Hepatocyte (in vitro differentiated cells): Measurements from ENCODE around the gene MORN2. TPM values are rescaled to one million over a fixed set of nuclear protein-coding genes. Genes with fewer than 3 reads are reported as not detected.

Experiments used
- DNase-seq: peaks from one replicate; pipeline ENCODE4 v3.0.0-alpha.2; 2016; ENCODE audit warnings: low spot score
- H2AFZ ChIP-seq: fragments of 200-600 bp; sonication (generic); 2 replicates; pipeline ENCODE4 v1.6.0; 2016; ENCODE audit warnings: antibody characterized with exemption, mild to moderate bottlenecking
- H3K27ac ChIP-seq: fragments of 200-600 bp; sonication (generic); 2 replicates; pipeline ENCODE4 v1.5.1; 2016; ENCODE audit warnings: mild to moderate bottlenecking
- H3K27me3 ChIP-seq: fragments of 200-600 bp; sonication (generic); 2 replicates; pipeline ENCODE4 v1.6.1; 2016
- H3K36me3 ChIP-seq: fragments of 200-600 bp; sonication (generic); replicated peaks from 2 replicates; pipeline ENCODE4 v1.5.1; 2016; ENCODE audit warnings: low read depth; ENCODE audit not compliant: insufficient read depth
- H3K4me1 ChIP-seq: fragments of 200-600 bp; sonication (generic); 2 replicates; pipeline ENCODE4 v1.5.1; 2016; ENCODE audit warnings: mild to moderate bottlenecking, moderate library complexity; ENCODE audit not compliant: insufficient read depth
- H3K4me2 ChIP-seq: fragments of 200-600 bp; sonication (generic); 2 replicates; pipeline ENCODE4 v1.6.0; 2016
- H3K4me3 ChIP-seq: fragments of 200-600 bp; sonication (generic); 2 replicates; pipeline ENCODE4 v1.5.1; 2016; ENCODE audit warnings: mild to moderate bottlenecking
- H3K79me2 ChIP-seq: fragments of 200-600 bp; sonication (generic); 2 replicates; pipeline ENCODE4 v1.6.0; 2017; ENCODE audit warnings: mild to moderate bottlenecking
- H3K9me2 ChIP-seq: fragments of 200-600 bp; sonication (generic); replicated peaks from 2 replicates; pipeline ENCODE4 v1.6.0; 2017; ENCODE audit warnings: mild to moderate bottlenecking; ENCODE audit not compliant: insufficient read depth
- H3K9me3 ChIP-seq: fragments of 200-600 bp; sonication (generic); 2 replicates; pipeline ENCODE4 v1.5.1; 2016; ENCODE audit warnings: low read depth, mild to moderate bottlenecking
- H4K20me1 ChIP-seq: fragments of 200-600 bp; sonication (generic); 2 replicates; pipeline ENCODE4 v1.6.0; 2016; ENCODE audit warnings: mild to moderate bottlenecking; ENCODE audit not compliant: insufficient read depth, poor library complexity, severe bottlenecking
- EZH2 ChIP-seq: fragments of 200-600 bp; sonication (generic); IDR thresholded peaks from 2 replicates; pipeline ENCODE4 v1.6.1; 2016; ENCODE audit warnings: antibody characterized with exemption, mild to moderate bottlenecking, borderline replicate concordance
- EZH2phosphoT487 ChIP-seq: fragments of 200-600 bp; sonication (generic); IDR thresholded peaks from one replicate; pipeline ENCODE4 v1.6.1; 2018; ENCODE audit warnings: antibody characterized with exemption, mild to moderate bottlenecking, low read depth, moderate library complexity; ENCODE audit not compliant: unreplicated experiment, severe bottlenecking
- WGBS: methylation state at CpG from one replicate; pipeline ENCODE4 v1.1.6; 2016; ENCODE audit warnings: low lambda C conversion rate; ENCODE audit errors: missing lambda C conversion rate; 5-methylcytosine and 5-hydroxymethylcytosine counted together
- polyA plus RNA-seq: library from polyadenylated mRNA; unstranded; fragments of >200 nt; fragmentation: Nextera tagmentation; extraction: Ambion mirVana; gene quantifications from 2 replicates; pipeline ENCODE4 v1.2.1, GENCODE V29; 2016
- total RNA-seq: library from RNA; depleted of rRNA; stranded (reverse); fragments of >200 nt; gene quantifications from 2 replicates; pipeline ENCODE4 v1.2.3, GENCODE V29; 2014
- TF ChIP-seq, protein P1 (sequence below): fragments of 200-600 bp; sonication (generic); IDR thresholded peaks from 2 replicates; pipeline ENCODE4 v1.5.1; 2016; ENCODE audit warnings: antibody characterized with exemption, mild to moderate bottlenecking; ENCODE audit not compliant: poor library complexity

MORN2 gene
- total and polyA plus RNA-seq, 2 experiments from 2014 or later = 19.3 to 26.4 TPM

DNA sequence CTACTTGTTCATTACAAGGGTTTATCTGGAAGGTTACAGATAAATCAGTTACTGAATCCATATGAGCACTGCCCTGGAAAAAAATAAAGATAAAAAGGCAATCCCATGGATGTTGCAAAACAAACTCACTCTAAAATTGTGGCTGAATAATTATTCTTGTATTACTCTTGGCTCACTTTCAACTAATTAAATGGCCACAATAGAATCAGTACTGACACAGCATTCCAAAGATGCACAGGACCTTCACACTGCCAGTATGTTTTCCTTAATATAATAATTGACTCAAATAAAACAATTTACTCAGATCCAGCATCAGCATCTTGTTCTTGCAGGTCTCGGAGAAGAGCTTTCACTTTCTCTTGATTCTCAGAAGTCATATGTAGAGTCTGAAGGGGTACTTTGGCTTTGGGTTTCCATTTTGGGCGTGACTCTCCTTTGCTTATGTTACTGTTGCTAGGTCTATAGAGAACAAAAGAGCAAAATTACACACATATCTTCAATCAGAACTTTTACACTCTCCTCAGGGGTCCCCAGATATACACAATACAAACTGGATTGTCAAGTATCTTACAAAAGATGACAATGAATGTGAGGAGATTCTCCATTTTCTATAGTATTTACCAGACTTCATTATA, 12.6 kb upstream of the MORN2 start:
- H3K9me2 ChIP-seq = no peaks in the 10 kb centered on the region
- no peaks in the 10 kb centered on the region for H3K9me3 ChIP-seq
- DNase-seq = no peak
- 77% methylated on average over 2 of the region's 2 CpGs for WGBS
- no peak overlapping the region for H2AFZ ChIP-seq
- peak overlapping the region; percentile 64 for H3K4me2 ChIP-seq
- no peaks in the 10 kb centered on the region for H3K79me2 ChIP-seq
- no peaks in the 10 kb centered on the region for H4K20me1 ChIP-seq
- TF ChIP-seq, protein P1, sequence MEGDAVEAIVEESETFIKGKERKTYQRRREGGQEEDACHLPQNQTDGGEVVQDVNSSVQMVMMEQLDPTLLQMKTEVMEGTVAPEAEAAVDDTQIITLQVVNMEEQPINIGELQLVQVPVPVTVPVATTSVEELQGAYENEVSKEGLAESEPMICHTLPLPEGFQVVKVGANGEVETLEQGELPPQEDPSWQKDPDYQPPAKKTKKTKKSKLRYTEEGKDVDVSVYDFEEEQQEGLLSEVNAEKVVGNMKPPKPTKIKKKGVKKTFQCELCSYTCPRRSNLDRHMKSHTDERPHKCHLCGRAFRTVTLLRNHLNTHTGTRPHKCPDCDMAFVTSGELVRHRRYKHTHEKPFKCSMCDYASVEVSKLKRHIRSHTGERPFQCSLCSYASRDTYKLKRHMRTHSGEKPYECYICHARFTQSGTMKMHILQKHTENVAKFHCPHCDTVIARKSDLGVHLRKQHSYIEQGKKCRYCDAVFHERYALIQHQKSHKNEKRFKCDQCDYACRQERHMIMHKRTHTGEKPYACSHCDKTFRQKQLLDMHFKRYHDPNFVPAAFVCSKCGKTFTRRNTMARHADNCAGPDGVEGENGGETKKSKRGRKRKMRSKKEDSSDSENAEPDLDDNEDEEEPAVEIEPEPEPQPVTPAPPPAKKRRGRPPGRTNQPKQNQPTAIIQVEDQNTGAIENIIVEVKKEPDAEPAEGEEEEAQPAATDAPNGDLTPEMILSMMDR = no peak
- TF ChIP-seq EZH2 = no peak
- TF ChIP-seq EZH2phosphoT487 = no peak
- peaks cover 9% of the 10 kb centered on the region for H3K4me1 ChIP-seq
- no peak overlapping the region for H3K4me3 ChIP-seq
- no peaks in the 10 kb centered on the region for H3K36me3 ChIP-seq
- H3K27me3 ChIP-seq = no peaks in the 10 kb centered on the region
- H3K27ac ChIP-seq = no peak overlapping the region

DNA sequence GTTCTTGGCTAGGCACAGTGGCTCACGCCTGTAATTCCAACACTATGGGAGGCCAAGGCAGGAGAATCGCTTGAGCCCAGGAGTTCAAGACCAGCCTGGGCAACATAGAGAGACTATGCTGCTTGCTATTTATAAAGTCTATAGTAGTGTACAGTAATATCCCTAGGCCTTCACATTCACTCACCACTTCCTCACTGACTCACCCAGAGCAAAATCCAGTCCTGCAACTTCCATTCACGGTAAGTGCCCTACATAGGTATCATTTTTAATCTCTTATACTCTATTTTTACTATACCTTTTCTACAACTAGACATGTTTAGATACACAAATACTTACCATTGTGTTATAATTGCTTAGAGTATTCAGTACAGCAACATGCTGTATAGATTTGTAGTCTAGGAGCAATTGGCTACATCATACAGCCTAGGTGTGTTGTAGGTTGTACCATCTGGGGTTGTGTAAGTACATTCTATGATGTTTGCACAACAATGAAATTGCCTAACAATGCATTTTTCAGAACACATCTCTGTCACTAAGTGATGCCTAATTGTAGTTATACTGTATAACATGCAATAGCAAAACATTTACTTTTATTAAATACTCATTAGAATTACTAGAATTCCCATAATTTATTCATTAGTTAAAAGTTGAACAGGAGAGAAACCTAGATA, 8.9 kb upstream of the MORN2 start:
- peaks cover 8% of the 10 kb centered on the region for H3K4me1 ChIP-seq
- no peak overlapping the region for H3K27ac ChIP-seq
- 94% methylated on average over 3 of the region's 3 CpGs for WGBS
- H3K9me2 ChIP-seq = no peaks in the 10 kb centered on the region
- no peak overlapping the region for H3K4me3 ChIP-seq
- H3K4me2 ChIP-seq = no peak overlapping the region
- TF ChIP-seq EZH2 = no peak
- TF ChIP-seq, protein P1 = no peak
- TF ChIP-seq EZH2phosphoT487 = no peak
- H3K9me3 ChIP-seq = no peaks in the 10 kb centered on the region
- H3K27me3 ChIP-seq = no peaks in the 10 kb centered on the region
- DNase-seq = no peak
- no peak overlapping the region for H2AFZ ChIP-seq
- H3K36me3 ChIP-seq = no peaks in the 10 kb centered on the region
- H4K20me1 ChIP-seq = no peaks in the 10 kb centered on the region
- peaks cover 26% of the 10 kb centered on the region for H3K79me2 ChIP-seq

DNA sequence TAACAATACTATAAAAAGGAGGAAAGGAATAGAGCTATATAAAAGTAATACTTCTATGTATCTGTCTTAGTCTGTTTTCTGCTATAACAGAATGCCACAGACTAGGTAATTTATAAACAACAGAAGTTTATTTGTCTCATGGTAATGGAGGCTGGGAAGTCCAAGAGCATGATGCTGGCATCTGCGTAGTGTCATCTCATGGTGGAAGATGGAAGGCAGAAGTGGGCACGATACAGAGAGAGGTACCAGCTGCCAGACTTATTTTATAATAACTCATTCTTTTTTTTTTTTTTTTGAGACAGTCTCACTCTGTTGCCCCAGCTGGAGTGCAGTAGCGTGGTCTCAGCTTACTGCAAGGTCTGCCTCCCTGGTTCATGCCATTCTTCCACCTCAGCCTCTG, 4.3 kb upstream of the MORN2 start:
- H3K27me3 ChIP-seq = no peaks in the 10 kb centered on the region
- H3K9me2 ChIP-seq = no peaks in the 10 kb centered on the region
- H3K4me2 ChIP-seq = no peak overlapping the region
- no peak overlapping the region for H3K4me3 ChIP-seq
- H3K36me3 ChIP-seq = no peaks in the 10 kb centered on the region
- peaks cover 5% of the 10 kb centered on the region for H3K4me1 ChIP-seq
- TF ChIP-seq, protein P1 = no peak
- TF ChIP-seq EZH2 = no peak
- no peak for TF ChIP-seq EZH2phosphoT487
- H2AFZ ChIP-seq = no peak overlapping the region
- H3K9me3 ChIP-seq = no peaks in the 10 kb centered on the region
- no peaks in the 10 kb centered on the region for H4K20me1 ChIP-seq
- H3K27ac ChIP-seq = no peak overlapping the region
- no peak for DNase-seq
- 98% methylated on average over 3 of the region's 3 CpGs for WGBS
- peaks cover 57% of the 10 kb centered on the region for H3K79me2 ChIP-seq
